GM10266 (cell line): ENCODE results near the gene ZNF814.
"Not testable (repeated sequence)": the region's sequence is repeated elsewhere in the genome, so short reads cannot be mapped to it uniquely, and the experiment has no call there.

Source experiments
- DNase-seq: peaks from one replicate; pipeline ENCODE4 v3.0.0; 2012; ENCODE audit errors: extremely low spot score
- CTCF ChIP-seq: IDR thresholded peaks from 2 replicates; pipeline ENCODE4 v1.5.1; 2012; ENCODE audit warnings: mild to moderate bottlenecking, low read depth; ENCODE audit not compliant: control insufficient read depth, insufficient read depth; ENCODE audit errors: missing control alignments

The ZNF814 gene

GRCh38 chr19:57905258-57905657, 16.4 kb upstream of the ZNF814 start:
- no peak for TF ChIP-seq CTCF
- DNase-seq = no peak

- TF ChIP-seq CTCF = no peak
- no peak for DNase-seq
These were observed 14.9 kb upstream of the ZNF814 start for GRCh38 chr19:57903618-57904184.

- no peak for DNase-seq
- TF ChIP-seq CTCF = no peak
These were observed 11.5 kb upstream of the ZNF814 start for GRCh38 chr19:57900311-57900710.

GRCh38 chr19:57890706-57891105, 1.9 kb upstream of the ZNF814 start:
- DNase-seq = not testable (repeated sequence)

- TF ChIP-seq CTCF = no peak
- DNase-seq = no peak
These were observed 704 bp downstream of the ZNF814 start for GRCh38 chr19:57888107-57888559.

GRCh38 chr19:57887195-57887941, 1.5 kb downstream of the ZNF814 start:
- no peak for TF ChIP-seq CTCF
- DNase-seq = no peak

GRCh38 chr19:57886046-57886445, 2.8 kb downstream of the ZNF814 start:
- no peak for DNase-seq
- TF ChIP-seq CTCF = no peak

- not testable (repeated sequence) for DNase-seq
These were observed 14.7 kb downstream of the ZNF814 start for GRCh38 chr19:57873883-57874799.
